ENCODE data around the gene NUP133. TPM values are rescaled to one million over a fixed set of nuclear protein-coding genes. Genes with fewer than 3 reads are reported as not detected.
A peak's percentile ranks its signal among the peaks of the same experiment; 100 is the strongest.

Gene NUP133
- 40.8 TPM for polyA plus RNA-seq (2012; ENCODE audit: insufficient read depth, insufficient read length)

GRCh38 chr1:229507951-229508822 is at the start of gene NUP133:
Gene NUP133, minus strand, starts transcription at chr1:229508341. Its CDS starts 92 bp downstream, at chr1:229508249.
- DNase-seq (ENCODE audit: low read depth, low spot score), result peak; percentile 97
- H3K4me3 ChIP-seq (ENCODE audit: low read length), result peak within 1 kb of the TSS; percentile 96

- H3K4me3 ChIP-seq (ENCODE audit: low read length), result peak overlapping the region; percentile 69
- no peak for DNase-seq (ENCODE audit: low read depth, low spot score)
Measured at GRCh38 chr1:229557200-229557850, 49.2 kb upstream of the NUP133 start.

GRCh38 chr1:229554886-229555621 is 46.9 kb upstream of the NUP133 start:
- peak overlapping the region; percentile 23 for H3K4me3 ChIP-seq (ENCODE audit: low read length)
- DNase-seq (ENCODE audit: low read depth, low spot score), result peak; percentile 66

- DNase-seq (ENCODE audit: low read depth, low spot score), result no peak
- H3K4me3 ChIP-seq (ENCODE audit: low read length), result no peak overlapping the region
Measured at GRCh38 chr1:229553621-229554130, 45.5 kb upstream of the NUP133 start.

- no peak for DNase-seq (ENCODE audit: low read depth, low spot score)
- no peak overlapping the region for H3K4me3 ChIP-seq (ENCODE audit: low read length)
Measured at GRCh38 chr1:229552732-229553131, 44.6 kb upstream of the NUP133 start.

- H3K4me3 ChIP-seq (ENCODE audit: low read length), result no peak overlapping the region
- no peak for DNase-seq (ENCODE audit: low read depth, low spot score)
Measured at GRCh38 chr1:229550812-229551567, 42.8 kb upstream of the NUP133 start.

GRCh38 chr1:229547542-229547941 is 39.4 kb upstream of the NUP133 start:
- no peak for DNase-seq (ENCODE audit: low read depth, low spot score)
- H3K4me3 ChIP-seq (ENCODE audit: low read length), result no peak overlapping the region

- H3K4me3 ChIP-seq (ENCODE audit: low read length), result no peak overlapping the region
- no peak for DNase-seq (ENCODE audit: low read depth, low spot score)
Measured at GRCh38 chr1:229544587-229544986, 36.4 kb upstream of the NUP133 start.

GRCh38 chr1:229539863-229540506 is 31.8 kb upstream of the NUP133 start:
- no peak for DNase-seq (ENCODE audit: low read depth, low spot score)
- no peak overlapping the region for H3K4me3 ChIP-seq (ENCODE audit: low read length)

GRCh38 chr1:229538945-229539344 is 30.8 kb upstream of the NUP133 start:
- no peak overlapping the region for H3K4me3 ChIP-seq (ENCODE audit: low read length)
- DNase-seq (ENCODE audit: low read depth, low spot score), result no peak

GRCh38 chr1:229537894-229538293 is 29.8 kb upstream of the NUP133 start:
- peak; percentile 86 for DNase-seq (ENCODE audit: low read depth, low spot score)

GRCh38 chr1:229536982-229537381 is 28.8 kb upstream of the NUP133 start:
- DNase-seq (ENCODE audit: low read depth, low spot score), result no peak

More at GRCh38 chr1:229537894-229538293, 29.8 kb upstream of the NUP133 start:
- H3K4me3 ChIP-seq (ENCODE audit: low read length), result no peak overlapping the region

GRCh38 chr1:229535230-229535629 is 27.1 kb upstream of the NUP133 start:
- no peak for DNase-seq (ENCODE audit: low read depth, low spot score)
- H3K4me3 ChIP-seq (ENCODE audit: low read length), result no peak overlapping the region

More at GRCh38 chr1:229536982-229537381, 28.8 kb upstream of the NUP133 start:
- no peak overlapping the region for H3K4me3 ChIP-seq (ENCODE audit: low read length)

GRCh38 chr1:229531326-229531725 is 23.2 kb upstream of the NUP133 start:
- H3K4me3 ChIP-seq (ENCODE audit: low read length), result no peak overlapping the region
- DNase-seq (ENCODE audit: low read depth, low spot score), result no peak

GRCh38 chr1:229529639-229530038 is 21.5 kb upstream of the NUP133 start:
- no peak for DNase-seq (ENCODE audit: low read depth, low spot score)
- no peak overlapping the region for H3K4me3 ChIP-seq (ENCODE audit: low read length)

GRCh38 chr1:229526695-229527094 is 18.6 kb upstream of the NUP133 start:
- no peak overlapping the region for H3K4me3 ChIP-seq (ENCODE audit: low read length)
- no peak for DNase-seq (ENCODE audit: low read depth, low spot score)

GRCh38 chr1:229523052-229523451 is 14.9 kb upstream of the NUP133 start:
- H3K4me3 ChIP-seq (ENCODE audit: low read length), result no peak overlapping the region
- no peak for DNase-seq (ENCODE audit: low read depth, low spot score)

- H3K4me3 ChIP-seq (ENCODE audit: low read length), result no peak overlapping the region
- peak; percentile 58 for DNase-seq (ENCODE audit: low read depth, low spot score)
Measured at GRCh38 chr1:229514578-229515275, 6.6 kb upstream of the NUP133 start.

Measured in Jurkat, Clone E6-1 (cell line).